ENCODE measurements around the gene RIPK3.
"Not testable (repeated sequence)": the region's sequence is repeated elsewhere in the genome, so short reads cannot be mapped to it uniquely, and the experiment has no call there.

RIPK3 gene

GRCh38 chr14:24369463-24369862 is 29.7 kb upstream of the RIPK3 start:
- DNase-seq, result no peak

- DNase-seq, result no peak
Observed at GRCh38 chr14:24368562-24369252, 28.9 kb upstream of the RIPK3 start.

- no peak for DNase-seq
Observed at GRCh38 chr14:24368212-24368561, 28.4 kb upstream of the RIPK3 start.

- no peak for DNase-seq
Observed at GRCh38 chr14:24367514-24368211, 27.9 kb upstream of the RIPK3 start, which contains the start of gene NFATC4. NFATC4 (plus strand) TSS chr14:24368184; CDS start chr14:24368341, 157 bp downstream.

- no peak for DNase-seq
Observed at GRCh38 chr14:24366721-24367513, 27.1 kb upstream of the RIPK3 start.

- no peak for DNase-seq
Observed at GRCh38 chr14:24366413-24366720, 26.6 kb upstream of the RIPK3 start.

- peak; percentile 70 for DNase-seq
Observed at GRCh38 chr14:24365600-24366412, 26.0 kb upstream of the RIPK3 start.

GRCh38 chr14:24364841-24365240 is 25.1 kb upstream of the RIPK3 start:
- DNase-seq, result no peak

GRCh38 chr14:24363401-24363800 is 23.6 kb upstream of the RIPK3 start:
- DNase-seq, result no peak

- no peak for DNase-seq
Observed at GRCh38 chr14:24362241-24362960, 22.6 kb upstream of the RIPK3 start.

- DNase-seq, result no peak
Observed at GRCh38 chr14:24361326-24361725, 21.5 kb upstream of the RIPK3 start.

GRCh38 chr14:24360281-24360680 is 20.5 kb upstream of the RIPK3 start:
- DNase-seq, result no peak

GRCh38 chr14:24356208-24356607 is 16.4 kb upstream of the RIPK3 start:
- DNase-seq, result no peak

GRCh38 chr14:24355009-24355408 is 15.2 kb upstream of the RIPK3 start:
- no peak for DNase-seq

GRCh38 chr14:24354482-24354825 is 14.7 kb upstream of the RIPK3 start:
- not testable (repeated sequence) for DNase-seq

GRCh38 chr14:24353559-24354481 is 14.0 kb upstream of the RIPK3 start:
- DNase-seq, result no peak

GRCh38 chr14:24351517-24351916 is 11.7 kb upstream of the RIPK3 start:
- no peak for DNase-seq

GRCh38 chr14:24349742-24350141 is 10.0 kb upstream of the RIPK3 start:
- no peak for DNase-seq

- no peak for DNase-seq
Observed at GRCh38 chr14:24348186-24348585, 8.4 kb upstream of the RIPK3 start.

- DNase-seq, result no peak
Observed at GRCh38 chr14:24347134-24347533, 7.3 kb upstream of the RIPK3 start.
